Measurements from ENCODE around the gene ABHD1. TPM values are rescaled to one million over a fixed set of nuclear protein-coding genes. Genes with fewer than 3 reads are reported as not detected.

Gene ABHD1
- total and polyA plus RNA-seq, 2 donors (not counting 3 experiments of a cell fraction or from before 2014, with no cell fraction given), result 0.07 TPM; not detected in 1

- no peaks in the 10 kb centered on the region for H4K20me1 ChIP-seq (replicated peaks; ENCODE audit: control insufficient read depth, extremely low read depth, insufficient read depth, low read length)
- peaks cover 24 to 34% of the 10 kb centered on the region in 2 experiments for H3K27me3 ChIP-seq (ENCODE audit: control insufficient read depth in 2 of 2, insufficient read depth in 2 of 2, low read length in 2 of 2)
- FAIRE-seq (no peak), DNase-seq (ENCODE audit: low read depth, low spot score) (no peak)
- ChIA-PET POLR2A (no interaction called here), CTCF (interaction anchor here (1.0 to 3.7 kb wide), 16 partner anchors 11 to 132 kb away, joined by 3 to 38 read pairs (median 8); partner anchors contain the start of genes PREB and SLC30A3)
- dilution Hi-C loops (cut with MboI; ENCODE audit: extremely low pct_ligation_motif_present, low sequenced_read_pairs) (no loop called here), intact Hi-C loops (cut with micrococcal nuclease) (loop anchor here (5.0 kb wide), 1 partner anchor 73 kb away; no protein-coding TSS in a partner anchor)
- no peak overlapping the region for H3K4me3 ChIP-seq (replicated peaks in 1 of 3; ENCODE audit: insufficient read depth in 1 of 3, low read depth in 1 of 3, low read length in 3 of 3)
- TF ChIP-seq POLR2A (IDR thresholded peaks at IDR 0.05; ENCODE audit: low read depth, low read length) (no peak), EZH2 (IDR thresholded peaks at IDR 0.05; ENCODE audit: borderline replicate concordance, low read depth, low read length, severe bottlenecking) (no peak), POLR2AphosphoS5 (IDR thresholded peaks at IDR 0.05; ENCODE audit: insufficient read depth, low read depth, low read length) (no peak), FOS (IDR thresholded peaks at IDR 0.05; ENCODE audit: borderline replicate concordance, insufficient read depth, low read length) (no peak), GATA2 (IDR thresholded peaks at IDR 0.05; ENCODE audit: insufficient read depth, insufficient read length, low read depth, low read length) (no peak), MAX (IDR thresholded peaks at IDR 0.05; ENCODE audit: insufficient read depth, insufficient read length) (no peak), MYC (IDR thresholded peaks at IDR 0.05; ENCODE audit: low read depth, low read length) (no peak), CTCF (IDR thresholded peaks at IDR 0.05; ENCODE audit: extremely low read depth in 1 of 2, insufficient read depth in 1 of 2, low read depth in 1 of 2, low read length in 2 of 2) (no peak), JUN (IDR thresholded peaks at IDR 0.05; ENCODE audit: borderline replicate concordance, insufficient read depth, insufficient read length, low read depth) (no peak)
- BruUV-seq (replicated peaks), result no TSS peak
- H3K36me3 ChIP-seq (ENCODE audit: control insufficient read depth in 2 of 2, extremely low read depth in 1 of 2, insufficient read depth in 2 of 2, low read length in 2 of 2), result no peaks in the 10 kb centered on the region
- no peaks in the 10 kb centered on the region for H3K9me3 ChIP-seq (replicated peaks; ENCODE audit: control insufficient read depth, insufficient read depth, low read length)
- H3K79me2 ChIP-seq (ENCODE audit: control insufficient read depth, insufficient read depth, low read length), result no peaks in the 10 kb centered on the region
- no peaks in the 10 kb centered on the region for H3K4me1 ChIP-seq (ENCODE audit: control insufficient read depth, extremely low read depth, insufficient read depth, low read length)
- no peak overlapping the region for H3K27ac ChIP-seq (ENCODE audit: insufficient read depth, low read depth, low read length)
- no peak overlapping the region for H2AFZ ChIP-seq (ENCODE audit: low read depth, low read length)
- no peaks in the 10 kb centered on the region for H3K9me1 ChIP-seq (replicated peaks; ENCODE audit: control insufficient read depth, extremely low read depth, insufficient read depth, low read length)
- H3K4me2 ChIP-seq (ENCODE audit: insufficient read depth, low read length), result no peak overlapping the region
- no peak overlapping the region for H3K9ac ChIP-seq (replicated peaks; ENCODE audit: extremely low read depth, insufficient read depth, low read length)
Measured at GRCh38 chr2:27170581-27171337, 47.1 kb downstream of the ABHD1 start.

Data from endothelial cell of umbilical vein (primary cell).